ENCODE results near the gene STAB2.

DNA sequence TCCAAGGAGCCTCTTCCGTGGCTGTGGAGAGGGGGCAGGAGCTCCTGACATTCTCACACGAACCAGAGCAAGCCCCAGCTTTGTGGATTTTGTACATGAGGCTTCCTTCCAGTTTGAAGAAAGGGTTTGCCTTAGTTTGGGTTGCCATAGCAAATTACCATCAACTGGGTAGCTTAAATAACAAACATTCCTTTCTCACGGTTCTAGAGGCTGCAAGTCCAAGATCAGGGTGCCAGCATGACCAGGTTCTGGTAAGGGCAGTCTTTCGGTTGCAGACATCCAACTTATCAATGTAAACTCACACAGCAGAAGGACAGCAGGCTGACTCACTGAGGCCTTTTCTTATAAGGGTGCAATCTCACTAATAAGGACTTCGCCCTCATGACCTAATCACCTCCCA is 25.9 kb upstream of the STAB2 start:
- TF ChIP-seq YY1 (IDR thresholded peaks at IDR 0.05; ENCODE audit: insufficient read depth, insufficient read length) (no peak), ZNF274 (IDR thresholded peaks at IDR 0.05; ENCODE audit: low read depth, low read length) (no peak)
